Umbilical cord (tissue), 2 donors: ENCODE measurements around the gene DKC1. TPM values are rescaled to one million over a fixed set of nuclear protein-coding genes. Genes with fewer than 3 reads are reported as not detected.
"Not testable (repeated sequence)": the region's sequence is repeated elsewhere in the genome, so short reads cannot be mapped to it uniquely, and the experiment has no call there.

Experiments
- DNase-seq: peaks from one replicate; pipeline ENCODE4 v3.0.0-alpha.2; 2015; ENCODE audit warnings: low spot score
- total RNA-seq: library from RNA; depleted of rRNA; stranded (reverse); fragments of >200 nt; gene quantifications from one replicate; pipeline ENCODE4 v1.2.3, GENCODE V29; 2014; ENCODE audit warnings: low replicate concordance; ENCODE audit not compliant: insufficient read depth

The DKC1 gene
- total RNA-seq, 1 donor from 2014 or later, result 17.6 TPM

GRCh38 chrX:154818916-154819770, 56.5 kb downstream of the DKC1 start:
- DNase-seq, result no peak

- no peak for DNase-seq
Measured at GRCh38 chrX:154819771-154820341, 57.2 kb downstream of the DKC1 start.

- DNase-seq, result no peak
Measured at GRCh38 chrX:154821523-154821922, 58.9 kb downstream of the DKC1 start.

GRCh38 chrX:154822029-154822428, 59.4 kb downstream of the DKC1 start:
- DNase-seq, result no peak

GRCh38 chrX:154824638-154825037, 62.0 kb downstream of the DKC1 start:
- no peak for DNase-seq

- DNase-seq, result not testable (repeated sequence)
Measured at GRCh38 chrX:154825586-154825985, 62.9 kb downstream of the DKC1 start.

Other genes starting within 250 kb of the DKC1 start
- 33.2 TPM for gene FAM3A, start 246.6 kb upstream of the DKC1 start, total RNA-seq
- 12.3 TPM for gene G6PD, start 216.0 kb upstream of the DKC1 start, total RNA-seq
- gene IKBKG, start 215.2 kb upstream of the DKC1 start, total RNA-seq, result 4.8 TPM
- not detected for gene CTAG1A, start 177.7 kb upstream of the DKC1 start, total RNA-seq
- not detected for gene CTAG1B, start 143.6 kb upstream of the DKC1 start, total RNA-seq
- not detected for gene CTAG2, start 109.3 kb upstream of the DKC1 start, total RNA-seq
- gene GAB3, start 11.8 kb upstream of the DKC1 start, total RNA-seq, result 7.0 TPM
- 47.7 TPM for gene MPP1, start 42.6 kb downstream of the DKC1 start, total RNA-seq
- not detected for gene SMIM9, start 71.8 kb downstream of the DKC1 start, total RNA-seq
- gene F8A1, start 123.5 kb downstream of the DKC1 start, total RNA-seq, result 0.96 TPM